HepG2 (cell line): ENCODE measurements around the gene ACOT8. TPM values are rescaled to one million over a fixed set of nuclear protein-coding genes. Genes with fewer than 3 reads are reported as not detected.
A peak's percentile ranks its signal among the peaks of the same experiment; 100 is the strongest.

Source experiments
- ATF7-NPFF ChIP-seq: sonication (generic); formaldehyde crosslinking; IDR thresholded peaks from 2 replicates; pipeline ENCODE4 v1.8.1; 2023; ENCODE audit warnings: mild to moderate bottlenecking, low read depth, missing genetic modification reagents, moderate library complexity
- ESRRA ChIP-seq: sonication (generic); formaldehyde crosslinking; IDR thresholded peaks from 2 replicates; pipeline ENCODE4 v1.5.1; 2020; ENCODE audit warnings: mild to moderate bottlenecking, low read depth, missing genetic modification reagents
- GZF1 ChIP-seq: sonication (generic); formaldehyde crosslinking; IDR thresholded peaks from 2 replicates; pipeline ENCODE4 v1.5.1; 2020; ENCODE audit warnings: mild to moderate bottlenecking, missing genetic modification reagents
- JUN ChIP-seq: sonication (generic); formaldehyde crosslinking; IDR thresholded peaks from 2 replicates; pipeline ENCODE4 v1.4.0; 2020; ENCODE audit warnings: mild to moderate bottlenecking, missing genetic modification reagents
- MTF1 ChIP-seq: sonication (generic); formaldehyde crosslinking; IDR thresholded peaks from 2 replicates; pipeline ENCODE4 v1.5.0; 2020; ENCODE audit warnings: missing genetic modification reagents
- RBM22 ChIP-seq: fragments of 200-400 bp; formaldehyde crosslinking; optimal IDR thresholded peaks from 2 replicates; pipeline ENCODE3; 2017; ENCODE audit warnings: mild to moderate bottlenecking, low read length, moderate library complexity
- ZFAT ChIP-seq: sonication (generic); formaldehyde crosslinking; conservative IDR thresholded peaks from 2 replicates; pipeline ENCODE4 v1.8.1; 2023; ENCODE audit warnings: missing genetic modification reagents, inconsistent platforms
- ZNF235 ChIP-seq: sonication (generic); formaldehyde crosslinking; IDR thresholded peaks from 2 replicates; pipeline ENCODE4 v1.8.1; 2023; ENCODE audit warnings: mild to moderate bottlenecking, missing genetic modification reagents, borderline replicate concordance
- ZNF605 ChIP-seq: sonication (generic); formaldehyde crosslinking; IDR thresholded peaks from 2 replicates; pipeline ENCODE4 v1.8.0; 2022; ENCODE audit warnings: mild to moderate bottlenecking, missing genetic modification reagents
- ZSCAN31 ChIP-seq: sonication (generic); formaldehyde crosslinking; IDR thresholded peaks from 2 replicates; pipeline ENCODE4 v1.5.0; 2020; ENCODE audit warnings: low read depth, mild to moderate bottlenecking, missing genetic modification reagents
- polyA plus RNA-seq, 8 experiments: library from polyadenylated mRNA; depleted of rRNA in 3 of 8; stranded (reverse) in 7 of 8; unstranded in 1 of 8; fragments of >200 nt; fragmentation: Illumina TruSeq in 4 of 8; extraction: Trizol in 4 of 8; gene quantifications; 2 replicates each; pipeline versions ENCODE4 v1.2.1 to v1.2.3, GENCODE V29; 2011 to 2016; ENCODE audit warnings: low read depth in 4 of 8, missing spikeins in 1 of 8, mixed read lengths in 1 of 8; ENCODE audit not compliant: insufficient read depth in 1 of 8
- total RNA-seq, 5 experiments: library from RNA; depleted of rRNA; stranded (reverse); fragments of >200 nt; fragmentation: Illumina TruSeq; extraction: Trizol; gene quantifications; 2 replicates each; pipeline ENCODE4 v1.2.3, GENCODE V29; 2016; ENCODE audit warnings: low read depth in 1 of 5
- TF ChIP-seq, protein P1 (sequence below): sonication (generic); formaldehyde crosslinking; IDR thresholded peaks from 2 replicates; pipeline ENCODE4 v1.5.0; 2020; ENCODE audit warnings: mild to moderate bottlenecking, missing genetic modification reagents, borderline replicate concordance
- TF ChIP-seq, protein P2 (sequence below): IDR thresholded peaks from 2 replicates; pipeline ENCODE4 v1.6.1; 2016; ENCODE audit warnings: mild to moderate bottlenecking
- TF ChIP-seq, protein P3 (sequence below): sonication (generic); formaldehyde crosslinking; IDR thresholded peaks from 2 replicates; pipeline ENCODE4 v1.4.0; 2020; ENCODE audit warnings: missing genetic modification reagents, borderline replicate concordance

ACOT8 gene
- total and polyA plus RNA-seq, 2 of the 13 experiments (the other 11 are each of a cell fraction or from before 2014, with no cell fraction given): 31.4 to 45.5 TPM

DNA sequence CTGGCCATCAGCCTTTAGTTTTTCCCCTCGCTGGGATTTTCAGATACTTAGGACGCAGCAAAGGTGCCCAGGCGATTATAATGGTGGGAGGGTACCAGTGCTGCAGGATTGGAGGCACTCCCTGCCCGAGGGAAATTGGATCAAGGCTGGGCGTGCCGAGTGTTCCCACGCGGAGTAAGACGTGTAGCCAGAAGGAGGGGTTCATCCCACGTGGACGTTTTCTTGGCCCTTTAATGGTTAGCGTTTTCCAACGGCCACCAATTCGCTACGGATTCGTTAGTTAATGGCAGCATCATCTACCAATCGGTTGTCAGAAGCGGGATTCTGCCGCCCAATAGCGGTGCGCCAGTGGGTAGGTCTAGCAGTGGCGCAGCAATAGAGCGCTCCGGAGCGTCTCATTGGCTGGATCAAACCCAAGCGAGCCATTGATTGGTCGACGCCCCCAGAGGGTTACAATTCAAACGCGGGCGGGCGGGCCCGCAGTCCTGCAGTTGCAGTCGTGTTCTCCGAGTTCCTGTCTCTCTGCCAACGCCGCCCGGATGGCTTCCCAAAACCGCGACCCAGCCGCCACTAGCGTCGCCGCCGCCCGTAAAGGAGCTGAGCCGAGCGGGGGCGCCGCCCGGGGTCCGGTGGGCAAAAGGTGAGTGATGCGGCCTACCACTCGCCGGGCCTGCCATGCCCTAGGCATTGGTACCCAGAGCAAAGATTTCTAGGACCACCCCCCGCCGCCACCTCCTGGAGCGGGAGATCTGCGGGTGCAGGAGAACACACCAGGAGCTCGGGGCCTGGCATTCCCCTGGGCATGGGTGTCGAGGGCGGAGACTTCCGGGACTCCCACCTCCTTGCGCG, 44.8 kb downstream of the ACOT8 start, which contains the start of gene UBE2C (continued):
- TF ChIP-seq, protein P1, sequence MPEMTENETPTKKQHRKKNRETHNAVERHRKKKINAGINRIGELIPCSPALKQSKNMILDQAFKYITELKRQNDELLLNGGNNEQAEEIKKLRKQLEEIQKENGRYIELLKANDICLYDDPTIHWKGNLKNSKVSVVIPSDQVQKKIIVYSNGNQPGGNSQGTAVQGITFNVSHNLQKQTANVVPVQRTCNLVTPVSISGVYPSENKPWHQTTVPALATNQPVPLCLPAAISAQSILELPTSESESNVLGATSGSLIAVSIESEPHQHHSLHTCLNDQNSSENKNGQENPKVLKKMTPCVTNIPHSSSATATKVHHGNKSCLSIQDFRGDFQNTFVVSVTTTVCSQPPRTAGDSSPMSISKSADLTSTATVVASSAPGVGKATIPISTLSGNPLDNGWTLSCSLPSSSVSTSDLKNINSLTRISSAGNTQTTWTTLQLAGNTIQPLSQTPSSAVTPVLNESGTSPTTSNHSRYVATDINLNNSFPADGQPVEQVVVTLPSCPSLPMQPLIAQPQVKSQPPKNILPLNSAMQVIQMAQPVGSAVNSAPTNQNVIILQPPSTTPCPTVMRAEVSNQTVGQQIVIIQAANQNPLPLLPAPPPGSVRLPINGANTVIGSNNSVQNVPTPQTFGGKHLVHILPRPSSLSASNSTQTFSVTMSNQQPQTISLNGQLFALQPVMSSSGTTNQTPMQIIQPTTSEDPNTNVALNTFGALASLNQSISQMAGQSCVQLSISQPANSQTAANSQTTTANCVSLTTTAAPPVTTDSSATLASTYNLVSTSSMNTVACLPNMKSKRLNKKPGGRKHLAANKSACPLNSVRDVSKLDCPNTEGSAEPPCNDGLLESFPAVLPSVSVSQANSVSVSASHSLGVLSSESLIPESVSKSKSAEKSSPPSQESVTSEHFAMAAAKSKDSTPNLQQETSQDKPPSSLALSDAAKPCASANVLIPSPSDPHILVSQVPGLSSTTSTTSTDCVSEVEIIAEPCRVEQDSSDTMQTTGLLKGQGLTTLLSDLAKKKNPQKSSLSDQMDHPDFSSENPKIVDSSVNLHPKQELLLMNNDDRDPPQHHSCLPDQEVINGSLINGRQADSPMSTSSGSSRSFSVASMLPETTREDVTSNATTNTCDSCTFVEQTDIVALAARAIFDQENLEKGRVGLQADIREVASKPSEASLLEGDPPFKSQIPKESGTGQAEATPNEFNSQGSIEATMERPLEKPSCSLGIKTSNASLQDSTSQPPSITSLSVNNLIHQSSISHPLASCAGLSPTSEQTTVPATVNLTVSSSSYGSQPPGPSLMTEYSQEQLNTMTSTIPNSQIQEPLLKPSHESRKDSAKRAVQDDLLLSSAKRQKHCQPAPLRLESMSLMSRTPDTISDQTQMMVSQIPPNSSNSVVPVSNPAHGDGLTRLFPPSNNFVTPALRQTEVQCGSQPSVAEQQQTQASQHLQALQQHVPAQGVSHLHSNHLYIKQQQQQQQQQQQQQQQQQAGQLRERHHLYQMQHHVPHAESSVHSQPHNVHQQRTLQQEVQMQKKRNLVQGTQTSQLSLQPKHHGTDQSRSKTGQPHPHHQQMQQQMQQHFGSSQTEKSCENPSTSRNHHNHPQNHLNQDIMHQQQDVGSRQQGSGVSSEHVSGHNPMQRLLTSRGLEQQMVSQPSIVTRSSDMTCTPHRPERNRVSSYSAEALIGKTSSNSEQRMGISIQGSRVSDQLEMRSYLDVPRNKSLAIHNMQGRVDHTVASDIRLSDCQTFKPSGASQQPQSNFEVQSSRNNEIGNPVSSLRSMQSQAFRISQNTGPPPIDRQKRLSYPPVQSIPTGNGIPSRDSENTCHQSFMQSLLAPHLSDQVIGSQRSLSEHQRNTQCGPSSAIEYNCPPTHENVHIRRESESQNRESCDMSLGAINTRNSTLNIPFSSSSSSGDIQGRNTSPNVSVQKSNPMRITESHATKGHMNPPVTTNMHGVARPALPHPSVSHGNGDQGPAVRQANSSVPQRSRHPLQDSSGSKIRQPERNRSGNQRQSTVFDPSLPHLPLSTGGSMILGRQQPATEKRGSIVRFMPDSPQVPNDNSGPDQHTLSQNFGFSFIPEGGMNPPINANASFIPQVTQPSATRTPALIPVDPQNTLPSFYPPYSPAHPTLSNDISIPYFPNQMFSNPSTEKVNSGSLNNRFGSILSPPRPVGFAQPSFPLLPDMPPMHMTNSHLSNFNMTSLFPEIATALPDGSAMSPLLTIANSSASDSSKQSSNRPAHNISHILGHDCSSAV: no peak
- TF ChIP-seq ZNF235 (CRISPR knock-in tag): no peak
- TF ChIP-seq MTF1: no peak
- TF ChIP-seq ATF7-NPFF (CRISPR knock-in tag): peak; percentile 95
- TF ChIP-seq ZNF605 (CRISPR knock-in tag): peak; percentile 71; the same call in 1 of the 2 replicates
- no peak for TF ChIP-seq JUN (CRISPR knock-in tag)
- TF ChIP-seq, protein P2, sequence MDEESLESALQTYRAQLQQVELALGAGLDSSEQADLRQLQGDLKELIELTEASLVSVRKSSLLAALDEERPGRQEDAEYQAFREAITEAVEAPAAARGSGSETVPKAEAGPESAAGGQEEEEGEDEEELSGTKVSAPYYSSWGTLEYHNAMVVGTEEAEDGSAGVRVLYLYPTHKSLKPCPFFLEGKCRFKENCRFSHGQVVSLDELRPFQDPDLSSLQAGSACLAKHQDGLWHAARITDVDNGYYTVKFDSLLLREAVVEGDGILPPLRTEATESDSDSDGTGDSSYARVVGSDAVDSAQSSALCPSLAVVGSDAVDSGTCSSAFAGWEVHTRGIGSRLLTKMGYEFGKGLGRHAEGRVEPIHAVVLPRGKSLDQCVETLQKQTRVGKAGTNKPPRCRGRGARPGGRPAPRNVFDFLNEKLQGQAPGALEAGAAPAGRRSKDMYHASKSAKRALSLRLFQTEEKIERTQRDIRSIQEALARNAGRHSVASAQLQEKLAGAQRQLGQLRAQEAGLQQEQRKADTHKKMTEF: no peak
- TF ChIP-seq, protein P3, sequence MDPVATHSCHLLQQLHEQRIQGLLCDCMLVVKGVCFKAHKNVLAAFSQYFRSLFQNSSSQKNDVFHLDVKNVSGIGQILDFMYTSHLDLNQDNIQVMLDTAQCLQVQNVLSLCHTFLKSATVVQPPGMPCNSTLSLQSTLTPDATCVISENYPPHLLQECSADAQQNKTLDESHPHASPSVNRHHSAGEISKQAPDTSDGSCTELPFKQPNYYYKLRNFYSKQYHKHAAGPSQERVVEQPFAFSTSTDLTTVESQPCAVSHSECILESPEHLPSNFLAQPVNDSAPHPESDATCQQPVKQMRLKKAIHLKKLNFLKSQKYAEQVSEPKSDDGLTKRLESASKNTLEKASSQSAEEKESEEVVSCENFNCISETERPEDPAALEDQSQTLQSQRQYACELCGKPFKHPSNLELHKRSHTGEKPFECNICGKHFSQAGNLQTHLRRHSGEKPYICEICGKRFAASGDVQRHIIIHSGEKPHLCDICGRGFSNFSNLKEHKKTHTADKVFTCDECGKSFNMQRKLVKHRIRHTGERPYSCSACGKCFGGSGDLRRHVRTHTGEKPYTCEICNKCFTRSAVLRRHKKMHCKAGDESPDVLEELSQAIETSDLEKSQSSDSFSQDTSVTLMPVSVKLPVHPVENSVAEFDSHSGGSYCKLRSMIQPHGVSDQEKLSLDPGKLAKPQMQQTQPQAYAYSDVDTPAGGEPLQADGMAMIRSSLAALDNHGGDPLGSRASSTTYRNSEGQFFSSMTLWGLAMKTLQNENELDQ (CRISPR knock-in tag): no peak; the same call in 1 of the 2 replicates
- TF ChIP-seq ESRRA: no peak
- peak; percentile 89 for TF ChIP-seq RBM22
- TF ChIP-seq ZSCAN31 (CRISPR knock-in tag): no peak
- no peak for TF ChIP-seq GZF1
- TF ChIP-seq ZFAT (CRISPR knock-in tag): no peak
